GM20000 (cell line): ENCODE measurements around the gene TTC7B.

Source experiments
- DNase-seq: peaks from one replicate; pipeline ENCODE4 v3.0.0; 2012; ENCODE audit warnings: low spot score
- CTCF ChIP-seq: IDR thresholded peaks from 2 replicates; pipeline ENCODE4 v1.5.1; 2012; ENCODE audit warnings: mild to moderate bottlenecking, control low read depth; ENCODE audit errors: extremely low read depth, missing control alignments

Gene TTC7B

GRCh38 chr14:90508036-90508435 is 308.2 kb downstream of the TTC7B start:
- DNase-seq = no peak

GRCh38 chr14:90507428-90507827 is 308.8 kb downstream of the TTC7B start:
- no peak for DNase-seq
- no peak for TF ChIP-seq CTCF

More at GRCh38 chr14:90508036-90508435, 308.2 kb downstream of the TTC7B start:
- TF ChIP-seq CTCF = no peak

DNA sequence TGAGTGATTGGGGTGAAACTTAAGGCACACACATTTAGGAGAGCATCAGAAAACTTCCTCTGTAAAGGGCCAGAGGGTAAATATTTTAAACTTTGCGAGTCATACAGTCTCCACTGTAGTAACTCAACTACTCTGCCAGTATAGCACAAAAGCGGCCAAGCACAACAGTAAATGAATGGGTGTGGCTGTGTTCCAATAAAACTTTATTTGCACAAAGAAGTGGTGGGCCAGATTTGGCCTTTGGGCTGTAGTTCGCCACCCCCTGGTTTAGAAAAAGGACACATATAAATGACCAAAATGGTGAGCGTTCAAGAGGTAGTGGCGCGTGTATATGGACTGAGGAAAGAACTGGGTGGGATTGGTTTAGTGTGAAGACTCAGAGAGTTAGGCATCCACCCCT is 309.5 kb downstream of the TTC7B start:
- no peak for DNase-seq
- TF ChIP-seq CTCF = no peak

DNA sequence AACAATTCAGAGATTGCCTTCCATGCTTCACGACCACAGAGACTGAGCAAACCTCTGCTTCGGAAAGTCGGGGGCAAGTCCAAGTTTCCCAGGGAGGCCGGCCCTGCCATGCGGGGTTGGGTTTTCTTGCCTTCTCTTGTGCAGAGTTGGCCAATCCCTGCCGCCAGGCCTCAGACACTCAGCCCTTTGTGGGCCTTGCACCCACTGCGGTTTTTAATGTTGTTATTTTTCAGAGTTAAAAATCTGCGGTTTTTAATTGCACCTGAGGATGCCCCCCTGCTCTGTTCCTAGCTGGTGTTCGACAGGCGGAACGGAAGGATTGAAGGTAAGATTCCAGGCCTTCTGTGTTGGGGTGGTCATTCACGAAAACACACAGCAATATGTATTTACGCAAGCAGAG is 310.7 kb downstream of the TTC7B start:
- no peak for TF ChIP-seq CTCF
- no peak for DNase-seq

DNA sequence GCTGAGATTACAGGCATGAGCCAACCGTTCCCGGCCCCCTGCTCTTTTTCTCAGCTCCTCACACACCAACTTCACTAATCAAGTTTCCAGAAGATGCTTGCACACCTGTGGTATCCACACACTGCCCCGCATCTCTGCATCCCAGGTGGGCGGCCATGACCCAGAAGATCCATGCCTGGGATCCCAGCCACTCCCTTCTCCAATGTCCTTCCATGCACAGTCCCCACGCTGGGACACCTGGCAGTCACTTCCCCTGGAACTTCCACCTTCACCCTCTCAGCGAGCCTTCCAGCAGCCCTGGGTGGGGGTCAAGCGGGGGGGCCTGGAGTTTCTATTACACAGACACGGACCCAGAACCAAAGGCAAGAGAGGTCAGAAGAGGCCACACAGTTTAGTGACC is 311.6 kb downstream of the TTC7B start:
- TF ChIP-seq CTCF = no peak
- DNase-seq = no peak

DNA sequence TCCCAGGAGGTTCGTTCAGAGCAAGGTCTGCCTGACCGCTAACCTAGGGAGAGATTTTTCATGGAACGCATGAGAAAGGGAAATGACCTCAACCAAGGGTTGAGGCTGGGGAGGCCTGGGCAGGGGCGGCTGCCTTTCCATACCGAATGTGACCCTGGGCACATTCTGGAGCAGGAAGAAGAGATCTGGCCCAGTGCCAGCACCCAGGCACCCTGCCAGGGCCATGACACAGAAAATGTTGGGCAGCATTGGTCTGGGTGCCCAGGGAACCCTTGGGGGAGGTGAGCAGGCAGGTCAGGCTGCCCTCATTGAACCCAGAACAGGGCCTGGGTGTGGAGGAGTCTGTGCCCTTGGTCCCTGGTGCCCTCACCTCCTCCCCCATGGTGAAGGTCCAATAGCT is 312.6 kb downstream of the TTC7B start:
- no peak for DNase-seq
- TF ChIP-seq CTCF = no peak

DNA sequence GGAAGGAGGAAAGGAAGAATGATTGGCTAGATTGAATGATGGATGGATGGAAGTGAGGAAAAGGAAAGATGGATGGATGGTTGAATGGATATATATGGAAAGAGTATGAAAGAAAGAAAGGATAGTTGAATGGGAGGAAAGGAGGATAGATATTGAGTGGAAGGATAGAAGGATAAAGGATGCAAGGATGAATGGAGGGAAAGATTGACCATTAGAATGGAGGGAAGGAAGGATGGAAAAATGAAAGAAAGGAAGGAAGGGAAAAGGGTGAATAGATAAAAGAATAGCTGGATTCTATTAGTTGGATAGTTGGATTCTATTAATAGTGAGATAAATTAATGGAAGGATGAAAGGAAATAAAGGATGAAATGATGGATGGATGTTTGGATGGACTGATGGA is 313.5 kb downstream of the TTC7B start:
- no peak for TF ChIP-seq CTCF
- DNase-seq = no peak
